Hepatocyte (in vitro differentiated cells): ENCODE data around the gene LNX2.

ENCODE experiments used
- EZH2 ChIP-seq: fragments of 200-600 bp; sonication (generic); IDR thresholded peaks from 2 replicates; pipeline ENCODE4 v1.6.1; 2016; ENCODE audit warnings: antibody characterized with exemption, mild to moderate bottlenecking, borderline replicate concordance
- EZH2phosphoT487 ChIP-seq: fragments of 200-600 bp; sonication (generic); IDR thresholded peaks from one replicate; pipeline ENCODE4 v1.6.1; 2018; ENCODE audit warnings: antibody characterized with exemption, mild to moderate bottlenecking, low read depth, moderate library complexity; ENCODE audit not compliant: unreplicated experiment, severe bottlenecking
- TF ChIP-seq, protein P1 (sequence below): fragments of 200-600 bp; sonication (generic); IDR thresholded peaks from 2 replicates; pipeline ENCODE4 v1.5.1; 2016; ENCODE audit warnings: antibody characterized with exemption, mild to moderate bottlenecking; ENCODE audit not compliant: poor library complexity

- TF ChIP-seq, protein P1, sequence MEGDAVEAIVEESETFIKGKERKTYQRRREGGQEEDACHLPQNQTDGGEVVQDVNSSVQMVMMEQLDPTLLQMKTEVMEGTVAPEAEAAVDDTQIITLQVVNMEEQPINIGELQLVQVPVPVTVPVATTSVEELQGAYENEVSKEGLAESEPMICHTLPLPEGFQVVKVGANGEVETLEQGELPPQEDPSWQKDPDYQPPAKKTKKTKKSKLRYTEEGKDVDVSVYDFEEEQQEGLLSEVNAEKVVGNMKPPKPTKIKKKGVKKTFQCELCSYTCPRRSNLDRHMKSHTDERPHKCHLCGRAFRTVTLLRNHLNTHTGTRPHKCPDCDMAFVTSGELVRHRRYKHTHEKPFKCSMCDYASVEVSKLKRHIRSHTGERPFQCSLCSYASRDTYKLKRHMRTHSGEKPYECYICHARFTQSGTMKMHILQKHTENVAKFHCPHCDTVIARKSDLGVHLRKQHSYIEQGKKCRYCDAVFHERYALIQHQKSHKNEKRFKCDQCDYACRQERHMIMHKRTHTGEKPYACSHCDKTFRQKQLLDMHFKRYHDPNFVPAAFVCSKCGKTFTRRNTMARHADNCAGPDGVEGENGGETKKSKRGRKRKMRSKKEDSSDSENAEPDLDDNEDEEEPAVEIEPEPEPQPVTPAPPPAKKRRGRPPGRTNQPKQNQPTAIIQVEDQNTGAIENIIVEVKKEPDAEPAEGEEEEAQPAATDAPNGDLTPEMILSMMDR: no peak
- TF ChIP-seq EZH2 (no peak), EZH2phosphoT487 (no peak)
These were observed 18.5 kb downstream of the LNX2 start for GRCh38 chr13:27601803-27602202.
